HepG2 (cell line): ENCODE data around the gene CHST3. TPM values are rescaled to one million over a fixed set of nuclear protein-coding genes. Genes with fewer than 3 reads are reported as not detected.

Experiments used
- FOXK2 ChIP-seq: fragments of 450-650 bp; IDR thresholded peaks from 2 replicates; pipeline ENCODE4 v1.6.1; 2016
- HDAC2 ChIP-seq: sonication (generic); formaldehyde crosslinking; IDR thresholded peaks from 2 replicates; pipeline ENCODE4 v1.4.0; 2020; ENCODE audit warnings: missing genetic modification reagents
- JARID2 ChIP-seq: sonication (generic); formaldehyde crosslinking; IDR thresholded peaks from 2 replicates; pipeline ENCODE4 v1.8.1; 2023; ENCODE audit warnings: missing genetic modification reagents, inconsistent platforms; ENCODE audit not compliant: insufficient replicate concordance
- KDM4B ChIP-seq: sonication (generic); formaldehyde crosslinking; IDR thresholded peaks from 2 replicates; pipeline ENCODE4 v1.4.0; 2020; ENCODE audit warnings: missing genetic modification reagents
- PATZ1 ChIP-seq: sonication (generic); formaldehyde crosslinking; IDR thresholded peaks from 2 replicates; pipeline ENCODE4 v1.4.0; 2020; ENCODE audit warnings: missing genetic modification reagents
- PRMT3 ChIP-seq: sonication (generic); formaldehyde crosslinking; IDR thresholded peaks from 2 replicates; pipeline ENCODE4 v1.8.1; 2022; ENCODE audit warnings: low read depth, mild to moderate bottlenecking, moderate library complexity, missing genetic modification reagents, borderline replicate concordance
- RBM39 ChIP-seq: fragments of 200-400 bp; formaldehyde crosslinking; IDR thresholded peaks from one replicate; pipeline ENCODE4 v1.6.1; 2018; ENCODE audit warnings: antibody characterized with exemption, mild to moderate bottlenecking, low read depth, low read length; ENCODE audit not compliant: poor library complexity, severe bottlenecking
- SMAD1 ChIP-seq: sonication (generic); formaldehyde crosslinking; IDR thresholded peaks from 2 replicates; pipeline ENCODE4 v1.4.0; 2020; ENCODE audit warnings: missing genetic modification reagents, low read depth, mild to moderate bottlenecking, borderline replicate concordance
- TOE1 ChIP-seq: sonication (generic); formaldehyde crosslinking; IDR thresholded peaks from 2 replicates; pipeline ENCODE4 v1.4.0; 2020; ENCODE audit warnings: mild to moderate bottlenecking, missing genetic modification reagents
- TP53 ChIP-seq: sonication (generic); formaldehyde crosslinking; conservative IDR thresholded peaks from 2 replicates; pipeline ENCODE4 v1.4.0; 2020; ENCODE audit warnings: missing genetic modification reagents
- U2AF2 ChIP-seq: fragments of 200-400 bp; formaldehyde crosslinking; IDR thresholded peaks from 2 replicates; pipeline ENCODE4 v1.6.1; 2017; ENCODE audit warnings: low read depth, mild to moderate bottlenecking, low read length
- ZBTB3 ChIP-seq: sonication (generic); formaldehyde crosslinking; IDR thresholded peaks from 2 replicates; pipeline ENCODE4 v1.4.0; 2020; ENCODE audit warnings: low read depth, mild to moderate bottlenecking, moderate library complexity, missing genetic modification reagents, borderline replicate concordance
- ZBTB38 ChIP-seq: sonication (generic); formaldehyde crosslinking; IDR thresholded peaks from 2 replicates; pipeline ENCODE4 v1.5.1; 2020; ENCODE audit warnings: mild to moderate bottlenecking, missing genetic modification reagents
- ZNF101 ChIP-seq: sonication (generic); formaldehyde crosslinking; IDR thresholded peaks from 2 replicates; pipeline ENCODE4 v1.4.0; 2020; ENCODE audit warnings: mild to moderate bottlenecking, low read depth, missing genetic modification reagents, borderline replicate concordance
- ZNF256 ChIP-seq: sonication (generic); formaldehyde crosslinking; conservative IDR thresholded peaks from 2 replicates; pipeline ENCODE4 v1.4.0; 2020; ENCODE audit warnings: missing genetic modification reagents
- ZNF326 ChIP-seq: sonication (generic); formaldehyde crosslinking; IDR thresholded peaks from 2 replicates; pipeline ENCODE4 v1.4.0; 2020; ENCODE audit warnings: missing genetic modification reagents, borderline replicate concordance
- ZNF513 ChIP-seq: sonication (generic); formaldehyde crosslinking; conservative IDR thresholded peaks from 2 replicates; pipeline ENCODE4 v1.5.0; 2020; ENCODE audit warnings: missing genetic modification reagents
- ZNF678 ChIP-seq: sonication (generic); formaldehyde crosslinking; IDR thresholded peaks from 2 replicates; pipeline ENCODE4 v1.4.0; 2020; ENCODE audit warnings: mild to moderate bottlenecking, missing genetic modification reagents
- ZNF691 ChIP-seq: sonication (generic); formaldehyde crosslinking; IDR thresholded peaks from 2 replicates; pipeline ENCODE4 v1.4.0; 2020; ENCODE audit warnings: missing genetic modification reagents, low read depth, mild to moderate bottlenecking, borderline replicate concordance
- ZNF7 ChIP-seq: IDR thresholded peaks from 2 replicates; pipeline ENCODE4 v1.6.1; 2016; ENCODE audit warnings: missing biosample characterization, missing genetic modification reagents
- ZNF746 ChIP-seq: sonication (generic); formaldehyde crosslinking; IDR thresholded peaks from 2 replicates; pipeline ENCODE4 v1.8.0; 2022; ENCODE audit warnings: mild to moderate bottlenecking, missing genetic modification reagents
- ZSCAN20 ChIP-seq: sonication (generic); formaldehyde crosslinking; IDR thresholded peaks from 2 replicates; pipeline ENCODE4 v1.4.0; 2020; ENCODE audit warnings: missing genetic modification reagents, mild to moderate bottlenecking, borderline replicate concordance
- polyA plus RNA-seq, 8 experiments: library from polyadenylated mRNA; depleted of rRNA in 3 of 8; stranded (reverse) in 7 of 8; unstranded in 1 of 8; fragments of >200 nt; fragmentation: Illumina TruSeq in 4 of 8; extraction: Trizol in 4 of 8; gene quantifications; 2 replicates each; pipeline versions ENCODE4 v1.2.1 to v1.2.3, GENCODE V29; 2011 to 2016; ENCODE audit warnings: low read depth in 4 of 8, missing spikeins in 1 of 8, mixed read lengths in 1 of 8; ENCODE audit not compliant: insufficient read depth in 1 of 8
- total RNA-seq, 5 experiments: library from RNA; depleted of rRNA; stranded (reverse); fragments of >200 nt; fragmentation: Illumina TruSeq; extraction: Trizol; gene quantifications; 2 replicates each; pipeline ENCODE4 v1.2.3, GENCODE V29; 2016; ENCODE audit warnings: low read depth in 1 of 5
- TF ChIP-seq, protein P1 (sequence below): sonication (generic); formaldehyde crosslinking; IDR thresholded peaks from 2 replicates; pipeline ENCODE4 v1.5.1; 2020; ENCODE audit warnings: missing genetic modification reagents, mild to moderate bottlenecking, borderline replicate concordance

CHST3 gene
- total and polyA plus RNA-seq, 2 of the 13 experiments (the other 11 are each of a cell fraction or from before 2014, with no cell fraction given), result 7.2 to 18.7 TPM

DNA sequence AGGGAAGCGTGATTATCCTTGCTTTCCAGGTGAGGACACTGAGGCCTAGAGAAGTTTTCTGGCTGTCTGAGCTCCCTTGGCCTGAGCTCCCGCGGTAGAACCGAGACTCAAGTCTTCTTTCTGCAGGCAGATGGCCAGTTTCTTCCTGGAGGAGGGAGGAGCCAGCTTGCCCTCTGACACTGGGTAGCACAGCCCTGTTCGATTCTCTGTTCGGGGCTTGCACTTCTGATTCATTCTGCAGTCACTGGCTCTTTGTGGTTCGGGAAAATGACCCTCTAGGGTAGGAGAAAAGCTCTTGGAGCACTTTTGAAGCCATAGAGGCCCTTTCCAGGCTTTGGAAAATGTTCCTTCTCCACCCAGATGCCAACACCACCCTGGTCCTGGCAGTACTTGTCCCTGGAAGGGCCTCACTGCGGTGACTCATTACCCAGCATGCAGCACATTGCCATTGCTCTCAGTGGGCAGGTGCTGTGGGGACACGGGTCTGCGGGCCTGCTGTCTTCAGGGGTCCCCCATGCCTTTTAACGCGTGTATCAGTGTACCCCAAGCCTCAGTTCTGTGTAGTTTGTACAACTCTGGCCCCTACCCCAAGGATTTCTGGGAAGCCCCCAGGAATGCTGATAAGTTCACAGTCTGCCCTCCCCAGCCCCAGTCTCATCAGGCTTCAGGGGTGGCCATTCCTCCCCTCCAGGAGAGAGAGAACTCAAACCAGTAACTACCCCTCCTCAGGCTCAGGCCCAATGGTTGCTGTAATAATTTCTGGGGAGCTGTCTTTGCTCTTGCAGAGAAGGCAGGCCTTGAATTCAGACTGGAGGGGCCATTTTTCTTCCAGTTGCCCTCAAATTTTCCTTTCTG is 11.9 kb downstream of the CHST3 start (continued):
- TF ChIP-seq, protein P1, sequence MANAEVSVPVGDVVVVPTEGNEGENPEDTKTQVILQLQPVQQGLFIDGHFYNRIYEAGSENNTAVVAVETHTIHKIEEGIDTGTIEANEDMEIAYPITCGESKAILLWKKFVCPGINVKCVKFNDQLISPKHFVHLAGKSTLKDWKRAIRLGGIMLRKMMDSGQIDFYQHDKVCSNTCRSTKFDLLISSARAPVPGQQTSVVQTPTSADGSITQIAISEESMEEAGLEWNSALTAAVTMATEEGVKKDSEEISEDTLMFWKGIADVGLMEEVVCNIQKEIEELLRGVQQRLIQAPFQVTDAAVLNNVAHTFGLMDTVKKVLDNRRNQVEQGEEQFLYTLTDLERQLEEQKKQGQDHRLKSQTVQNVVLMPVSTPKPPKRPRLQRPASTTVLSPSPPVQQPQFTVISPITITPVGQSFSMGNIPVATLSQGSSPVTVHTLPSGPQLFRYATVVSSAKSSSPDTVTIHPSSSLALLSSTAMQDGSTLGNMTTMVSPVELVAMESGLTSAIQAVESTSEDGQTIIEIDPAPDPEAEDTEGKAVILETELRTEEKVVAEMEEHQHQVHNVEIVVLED (CRISPR knock-in tag), result no peak
- TF ChIP-seq KDM4B (no peak), PATZ1 (no peak), ZNF678 (no peak), ZNF513 (CRISPR knock-in tag) (no peak), ZBTB38 (CRISPR knock-in tag) (peak; percentile 65), RBM39 (no peak), TP53 (no peak), PRMT3 (CRISPR knock-in tag) (no peak), TOE1 (CRISPR knock-in tag) (no peak), ZNF691 (no peak), ZNF326 (CRISPR knock-in tag) (no peak), U2AF2 (no peak), ZNF7 (CRISPR knock-in tag) (no peak), ZSCAN20 (CRISPR knock-in tag) (no peak), ZNF101 (no peak), HDAC2 (no peak), SMAD1 (CRISPR knock-in tag) (no peak), JARID2 (CRISPR knock-in tag) (no peak), ZBTB3 (CRISPR knock-in tag) (no peak), ZNF746 (CRISPR knock-in tag) (no peak), ZNF256 (no peak), FOXK2 (no peak)
